Measurements from ENCODE around the gene CENPU. TPM values are rescaled to one million over a fixed set of nuclear protein-coding genes. Genes with fewer than 3 reads are reported as not detected.

CENPU gene
- total and polyA plus RNA-seq, 2 experiments from 2014 or later, result 88.3 to 186 TPM

DNA sequence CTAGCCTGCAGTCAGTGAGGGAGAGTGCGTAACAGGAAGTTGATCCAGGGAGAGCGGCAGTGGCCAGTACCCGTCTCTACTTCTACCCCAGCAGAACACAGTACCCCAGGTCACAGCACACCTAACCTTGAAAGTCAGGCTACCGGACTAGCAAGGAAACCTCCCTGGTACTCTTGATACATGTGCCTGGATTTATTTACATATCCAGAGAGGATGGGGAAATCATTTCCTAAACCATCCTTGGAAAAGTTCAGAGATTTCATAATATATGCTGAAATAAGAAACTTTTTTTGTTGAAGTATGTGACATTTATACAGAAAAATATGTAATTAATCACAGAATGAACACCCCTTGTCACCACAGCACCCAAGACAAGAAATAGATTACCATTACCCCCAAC lies 59.9 kb downstream of the CENPU start:
- Mint-ChIP-seq H3K27ac (0 out of 2 replicates have a peak overlapping the region, but pooled peaks have one; percentile 11), H3K36me3 (ENCODE audit: low read depth) (peaks cover 22% of the 10 kb centered on the region; the same call in 2 of the 3 replicates), H3K4me1 (no peaks in the 10 kb centered on the region), H3K27me3 (ENCODE audit: insufficient read depth, low read depth, poor library complexity) (peaks cover 4% of the 10 kb centered on the region), H3K4me3 (no peak overlapping the region), H3K9me3 (no peaks in the 10 kb centered on the region)
- Histone ChIP-seq H3F3A (replicated peaks; ENCODE audit: low read depth) (0 out of 2 replicates have a peak, but pooled peaks cover 3% of the 10 kb centered on the region), H3K27ac (ENCODE audit: low read depth) (no peak overlapping the region), H2AFZ (no peak overlapping the region), H3K36me3 (ENCODE audit: insufficient read depth) (no peaks in the 10 kb centered on the region), H3K79me2 (replicated peaks; ENCODE audit: insufficient read depth) (no peaks in the 10 kb centered on the region), H3K4me2 (no peak overlapping the region), H3K4me3 (no peak overlapping the region), H4K20me1 (replicated peaks; ENCODE audit: insufficient read depth) (no peaks in the 10 kb centered on the region), H3K27me3 (ENCODE audit: insufficient read depth) (no peaks in the 10 kb centered on the region), H3K4me1 (ENCODE audit: insufficient read depth) (no peaks in the 10 kb centered on the region), H3K9me2 (ENCODE audit: insufficient read depth) (no peaks in the 10 kb centered on the region)
- TF ChIP-seq, protein P1, sequence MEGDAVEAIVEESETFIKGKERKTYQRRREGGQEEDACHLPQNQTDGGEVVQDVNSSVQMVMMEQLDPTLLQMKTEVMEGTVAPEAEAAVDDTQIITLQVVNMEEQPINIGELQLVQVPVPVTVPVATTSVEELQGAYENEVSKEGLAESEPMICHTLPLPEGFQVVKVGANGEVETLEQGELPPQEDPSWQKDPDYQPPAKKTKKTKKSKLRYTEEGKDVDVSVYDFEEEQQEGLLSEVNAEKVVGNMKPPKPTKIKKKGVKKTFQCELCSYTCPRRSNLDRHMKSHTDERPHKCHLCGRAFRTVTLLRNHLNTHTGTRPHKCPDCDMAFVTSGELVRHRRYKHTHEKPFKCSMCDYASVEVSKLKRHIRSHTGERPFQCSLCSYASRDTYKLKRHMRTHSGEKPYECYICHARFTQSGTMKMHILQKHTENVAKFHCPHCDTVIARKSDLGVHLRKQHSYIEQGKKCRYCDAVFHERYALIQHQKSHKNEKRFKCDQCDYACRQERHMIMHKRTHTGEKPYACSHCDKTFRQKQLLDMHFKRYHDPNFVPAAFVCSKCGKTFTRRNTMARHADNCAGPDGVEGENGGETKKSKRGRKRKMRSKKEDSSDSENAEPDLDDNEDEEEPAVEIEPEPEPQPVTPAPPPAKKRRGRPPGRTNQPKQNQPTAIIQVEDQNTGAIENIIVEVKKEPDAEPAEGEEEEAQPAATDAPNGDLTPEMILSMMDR (conservative IDR thresholded peaks at IDR 0.05; ENCODE audit: low read depth in 2 of 2), result no peak
- TF ChIP-seq CREB1 (CRISPR knock-in tag; IDR thresholded peaks at IDR 0.05; ENCODE audit: low read depth) (no peak), ZNF331 (CRISPR knock-in tag; IDR thresholded peaks at IDR 0.05; ENCODE audit: low read depth) (no peak), JUNB (IDR thresholded peaks at IDR 0.05; ENCODE audit: unreplicated experiment) (no peak), STAT1 (IDR thresholded peaks at IDR 0.05; ENCODE audit: unreplicated experiment) (no peak), EZH2phosphoT487 (IDR thresholded peaks at IDR 0.05; ENCODE audit: unreplicated experiment) (no peak), NANOG (IDR thresholded peaks at IDR 0.05; ENCODE audit: borderline replicate concordance) (no peak), ZNF114 (CRISPR knock-in tag; IDR thresholded peaks at IDR 0.05) (no peak), POLR2AphosphoS5 (IDR thresholded peaks at IDR 0.05; ENCODE audit: low read depth) (no peak), EZH2 (IDR thresholded peaks at IDR 0.05; ENCODE audit: low read depth, unreplicated experiment) (no peak)
- TF ChIP-seq, protein P2, sequence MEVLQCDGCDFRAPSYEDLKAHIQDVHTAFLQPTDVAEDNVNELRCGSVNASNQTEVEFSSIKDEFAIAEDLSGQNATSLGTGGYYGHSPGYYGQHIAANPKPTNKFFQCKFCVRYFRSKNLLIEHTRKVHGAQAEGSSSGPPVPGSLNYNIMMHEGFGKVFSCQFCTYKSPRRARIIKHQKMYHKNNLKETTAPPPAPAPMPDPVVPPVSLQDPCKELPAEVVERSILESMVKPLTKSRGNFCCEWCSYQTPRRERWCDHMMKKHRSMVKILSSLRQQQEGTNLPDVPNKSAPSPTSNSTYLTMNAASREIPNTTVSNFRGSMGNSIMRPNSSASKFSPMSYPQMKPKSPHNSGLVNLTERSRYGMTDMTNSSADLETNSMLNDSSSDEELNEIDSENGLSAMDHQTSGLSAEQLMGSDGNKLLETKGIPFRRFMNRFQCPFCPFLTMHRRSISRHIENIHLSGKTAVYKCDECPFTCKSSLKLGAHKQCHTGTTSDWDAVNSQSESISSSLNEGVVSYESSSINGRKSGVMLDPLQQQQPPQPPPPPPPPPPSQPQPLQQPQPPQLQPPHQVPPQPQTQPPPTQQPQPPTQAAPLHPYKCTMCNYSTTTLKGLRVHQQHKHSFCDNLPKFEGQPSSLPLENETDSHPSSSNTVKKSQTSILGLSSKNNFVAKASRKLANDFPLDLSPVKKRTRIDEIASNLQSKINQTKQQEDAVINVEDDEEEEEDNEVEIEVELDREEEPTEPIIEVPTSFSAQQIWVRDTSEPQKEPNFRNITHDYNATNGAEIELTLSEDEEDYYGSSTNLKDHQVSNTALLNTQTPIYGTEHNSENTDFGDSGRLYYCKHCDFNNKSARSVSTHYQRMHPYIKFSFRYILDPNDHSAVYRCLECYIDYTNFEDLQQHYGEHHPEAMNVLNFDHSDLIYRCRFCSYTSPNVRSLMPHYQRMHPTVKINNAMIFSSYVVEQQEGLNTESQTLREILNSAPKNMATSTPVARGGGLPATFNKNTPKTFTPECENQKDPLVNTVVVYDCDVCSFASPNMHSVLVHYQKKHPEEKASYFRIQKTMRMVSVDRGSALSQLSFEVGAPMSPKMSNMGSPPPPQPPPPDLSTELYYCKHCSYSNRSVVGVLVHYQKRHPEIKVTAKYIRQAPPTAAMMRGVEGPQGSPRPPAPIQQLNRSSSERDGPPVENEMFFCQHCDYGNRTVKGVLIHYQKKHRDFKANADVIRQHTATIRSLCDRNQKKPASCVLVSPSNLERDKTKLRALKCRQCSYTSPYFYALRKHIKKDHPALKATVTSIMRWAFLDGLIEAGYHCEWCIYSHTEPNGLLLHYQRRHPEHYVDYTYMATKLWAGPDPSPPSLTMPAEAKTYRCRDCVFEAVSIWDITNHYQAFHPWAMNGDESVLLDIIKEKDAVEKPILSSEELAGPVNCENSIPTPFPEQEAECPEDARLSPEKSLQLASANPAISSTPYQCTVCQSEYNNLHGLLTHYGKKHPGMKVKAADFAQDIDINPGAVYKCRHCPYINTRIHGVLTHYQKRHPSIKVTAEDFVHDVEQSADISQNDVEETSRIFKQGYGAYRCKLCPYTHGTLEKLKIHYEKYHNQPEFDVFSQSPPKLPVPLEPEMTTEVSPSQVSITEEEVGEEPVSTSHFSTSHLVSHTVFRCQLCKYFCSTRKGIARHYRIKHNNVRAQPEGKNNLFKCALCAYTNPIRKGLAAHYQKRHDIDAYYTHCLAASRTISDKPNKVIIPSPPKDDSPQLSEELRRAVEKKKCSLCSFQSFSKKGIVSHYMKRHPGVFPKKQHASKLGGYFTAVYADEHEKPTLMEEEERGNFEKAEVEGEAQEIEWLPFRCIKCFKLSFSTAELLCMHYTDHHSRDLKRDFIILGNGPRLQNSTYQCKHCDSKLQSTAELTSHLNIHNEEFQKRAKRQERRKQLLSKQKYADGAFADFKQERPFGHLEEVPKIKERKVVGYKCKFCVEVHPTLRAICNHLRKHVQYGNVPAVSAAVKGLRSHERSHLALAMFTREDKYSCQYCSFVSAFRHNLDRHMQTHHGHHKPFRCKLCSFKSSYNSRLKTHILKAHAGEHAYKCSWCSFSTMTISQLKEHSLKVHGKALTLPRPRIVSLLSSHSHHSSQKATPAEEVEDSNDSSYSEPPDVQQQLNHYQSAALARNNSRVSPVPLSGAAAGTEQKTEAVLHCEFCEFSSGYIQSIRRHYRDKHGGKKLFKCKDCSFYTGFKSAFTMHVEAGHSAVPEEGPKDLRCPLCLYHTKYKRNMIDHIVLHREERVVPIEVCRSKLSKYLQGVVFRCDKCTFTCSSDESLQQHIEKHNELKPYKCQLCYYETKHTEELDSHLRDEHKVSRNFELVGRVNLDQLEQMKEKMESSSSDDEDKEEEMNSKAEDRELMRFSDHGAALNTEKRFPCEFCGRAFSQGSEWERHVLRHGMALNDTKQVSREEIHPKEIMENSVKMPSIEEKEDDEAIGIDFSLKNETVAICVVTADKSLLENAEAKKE (CRISPR knock-in tag; IDR thresholded peaks at IDR 0.05), result no peak
- TF ChIP-seq, protein P3, sequence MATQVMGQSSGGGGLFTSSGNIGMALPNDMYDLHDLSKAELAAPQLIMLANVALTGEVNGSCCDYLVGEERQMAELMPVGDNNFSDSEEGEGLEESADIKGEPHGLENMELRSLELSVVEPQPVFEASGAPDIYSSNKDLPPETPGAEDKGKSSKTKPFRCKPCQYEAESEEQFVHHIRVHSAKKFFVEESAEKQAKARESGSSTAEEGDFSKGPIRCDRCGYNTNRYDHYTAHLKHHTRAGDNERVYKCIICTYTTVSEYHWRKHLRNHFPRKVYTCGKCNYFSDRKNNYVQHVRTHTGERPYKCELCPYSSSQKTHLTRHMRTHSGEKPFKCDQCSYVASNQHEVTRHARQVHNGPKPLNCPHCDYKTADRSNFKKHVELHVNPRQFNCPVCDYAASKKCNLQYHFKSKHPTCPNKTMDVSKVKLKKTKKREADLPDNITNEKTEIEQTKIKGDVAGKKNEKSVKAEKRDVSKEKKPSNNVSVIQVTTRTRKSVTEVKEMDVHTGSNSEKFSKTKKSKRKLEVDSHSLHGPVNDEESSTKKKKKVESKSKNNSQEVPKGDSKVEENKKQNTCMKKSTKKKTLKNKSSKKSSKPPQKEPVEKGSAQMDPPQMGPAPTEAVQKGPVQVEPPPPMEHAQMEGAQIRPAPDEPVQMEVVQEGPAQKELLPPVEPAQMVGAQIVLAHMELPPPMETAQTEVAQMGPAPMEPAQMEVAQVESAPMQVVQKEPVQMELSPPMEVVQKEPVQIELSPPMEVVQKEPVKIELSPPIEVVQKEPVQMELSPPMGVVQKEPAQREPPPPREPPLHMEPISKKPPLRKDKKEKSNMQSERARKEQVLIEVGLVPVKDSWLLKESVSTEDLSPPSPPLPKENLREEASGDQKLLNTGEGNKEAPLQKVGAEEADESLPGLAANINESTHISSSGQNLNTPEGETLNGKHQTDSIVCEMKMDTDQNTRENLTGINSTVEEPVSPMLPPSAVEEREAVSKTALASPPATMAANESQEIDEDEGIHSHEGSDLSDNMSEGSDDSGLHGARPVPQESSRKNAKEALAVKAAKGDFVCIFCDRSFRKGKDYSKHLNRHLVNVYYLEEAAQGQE (IDR thresholded peaks at IDR 0.05; ENCODE audit: unreplicated experiment), result no peak
- TF ChIP-seq, protein P4, sequence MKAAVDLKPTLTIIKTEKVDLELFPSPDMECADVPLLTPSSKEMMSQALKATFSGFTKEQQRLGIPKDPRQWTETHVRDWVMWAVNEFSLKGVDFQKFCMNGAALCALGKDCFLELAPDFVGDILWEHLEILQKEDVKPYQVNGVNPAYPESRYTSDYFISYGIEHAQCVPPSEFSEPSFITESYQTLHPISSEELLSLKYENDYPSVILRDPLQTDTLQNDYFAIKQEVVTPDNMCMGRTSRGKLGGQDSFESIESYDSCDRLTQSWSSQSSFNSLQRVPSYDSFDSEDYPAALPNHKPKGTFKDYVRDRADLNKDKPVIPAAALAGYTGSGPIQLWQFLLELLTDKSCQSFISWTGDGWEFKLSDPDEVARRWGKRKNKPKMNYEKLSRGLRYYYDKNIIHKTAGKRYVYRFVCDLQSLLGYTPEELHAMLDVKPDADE (IDR thresholded peaks at IDR 0.05), result no peak
- DNase-seq (ENCODE audit: low spot score) (no peak), ATAC-seq (no peak)

All from GM23338 (cell line).